ENCODE data around the gene FAM53B.

DNA sequence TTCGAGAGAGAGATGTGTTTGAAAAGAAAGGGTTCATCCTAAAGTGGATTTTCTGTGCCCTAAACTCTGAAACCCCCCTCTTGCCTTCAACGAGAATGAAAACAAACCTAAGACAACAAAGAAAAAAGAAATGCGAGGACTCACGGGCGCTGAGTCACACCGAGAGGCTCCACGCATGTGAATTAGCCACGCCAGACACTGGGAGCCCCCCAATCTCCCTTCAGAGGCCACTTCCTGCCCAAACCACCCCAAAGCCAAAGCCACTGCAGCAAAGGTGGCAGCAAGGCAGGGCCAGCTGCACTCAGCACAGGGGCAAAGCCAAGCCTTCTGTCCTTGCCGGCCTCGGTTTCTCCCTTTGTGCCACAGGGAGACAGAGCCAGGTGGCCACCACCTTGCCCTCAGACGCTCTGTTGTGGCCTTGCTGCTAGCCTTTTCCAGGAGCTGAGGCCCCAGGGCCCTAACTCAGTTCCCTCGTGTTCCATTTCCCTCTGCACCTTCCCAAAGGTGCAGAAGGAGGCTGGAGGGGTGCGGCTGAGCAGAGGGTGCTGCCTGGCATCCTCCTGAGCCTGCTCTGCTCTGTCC is 93.3 kb downstream of the FAM53B start:
- TF ChIP-seq POLR2A (IDR thresholded peaks at IDR 0.05) = no peak
- no peak for TF ChIP-seq CTCF (IDR thresholded peaks at IDR 0.05)
